Chondrocyte (in vitro differentiated cells): ENCODE data around the gene NEK2. TPM values are rescaled to one million over a fixed set of nuclear protein-coding genes. Genes with fewer than 3 reads are reported as not detected.

Experiments used
- DNase-seq: peaks from one replicate; pipeline ENCODE4 v3.0.0; 2021; ENCODE audit warnings: mixed read lengths, low spot score
- H3K27ac Mint-ChIP-seq: one replicate; pipeline ENCODE4 v1.8.0; 2021; ENCODE audit warnings: mild to moderate bottlenecking, moderate library complexity, mixed read lengths; ENCODE audit not compliant: unreplicated experiment
- H3K27me3 Mint-ChIP-seq: 2 replicates; pipeline ENCODE4 v1.8.0; 2021; ENCODE audit warnings: low read depth, mixed read lengths
- H3K36me3 Mint-ChIP-seq: 2 replicates; pipeline ENCODE4 v1.8.0; 2021; ENCODE audit warnings: low read depth, mixed read lengths
- H3K4me1 Mint-ChIP-seq: 2 replicates; pipeline ENCODE4 v1.8.0; 2021; ENCODE audit warnings: low read depth, mild to moderate bottlenecking, mixed read lengths
- H3K4me3 Mint-ChIP-seq: one replicate; pipeline ENCODE4 v1.8.0; 2021; ENCODE audit warnings: mild to moderate bottlenecking, moderate library complexity, mixed read lengths; ENCODE audit not compliant: unreplicated experiment
- H3K9me3 Mint-ChIP-seq: 2 replicates; pipeline ENCODE4 v1.8.0; 2021; ENCODE audit warnings: low read depth, mixed read lengths
- total RNA-seq: library from RNA; stranded (reverse); gene quantifications from 3 replicates; pipeline ENCODE4 v1.2.1, GENCODE V29; 2021
- TF ChIP-seq, protein P1 (sequence below): fragments of 200-600 bp; sonication (generic); IDR thresholded peaks from 2 replicates; pipeline ENCODE4 v1.5.0; 2021; ENCODE audit warnings: antibody characterized with exemption, mild to moderate bottlenecking, moderate library complexity

The NEK2 gene
- total RNA-seq, 1 donor from 2014 or later, result 3.2 TPM

DNA sequence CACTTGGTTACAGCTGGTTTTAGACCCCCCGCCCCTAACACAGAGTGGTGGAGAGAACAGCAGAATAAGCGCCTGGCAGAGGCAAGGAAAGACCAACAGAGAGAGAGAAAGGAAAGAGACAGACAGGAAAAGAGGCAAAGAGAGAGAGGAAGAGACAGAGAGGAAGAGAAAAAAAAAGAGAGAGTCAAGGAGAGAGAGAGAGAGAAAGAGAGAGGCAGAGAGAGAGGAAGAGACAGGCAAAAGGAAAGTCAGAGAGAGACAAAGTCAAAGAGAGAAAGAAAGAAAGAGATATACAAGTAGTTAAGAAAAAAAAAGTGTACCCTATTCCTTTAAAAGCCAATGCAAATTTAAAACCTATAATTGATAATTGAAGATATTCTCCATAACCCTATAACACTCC, 13.0 kb upstream of the NEK2 start:
- Mint-ChIP-seq H3K27ac (no peak overlapping the region), H3K4me1 (no peaks in the 10 kb centered on the region), H3K4me3 (no peak overlapping the region), H3K9me3 (no peaks in the 10 kb centered on the region), H3K36me3 (no peaks in the 10 kb centered on the region), H3K27me3 (peaks cover 12% of the 10 kb centered on the region)
- TF ChIP-seq, protein P1, sequence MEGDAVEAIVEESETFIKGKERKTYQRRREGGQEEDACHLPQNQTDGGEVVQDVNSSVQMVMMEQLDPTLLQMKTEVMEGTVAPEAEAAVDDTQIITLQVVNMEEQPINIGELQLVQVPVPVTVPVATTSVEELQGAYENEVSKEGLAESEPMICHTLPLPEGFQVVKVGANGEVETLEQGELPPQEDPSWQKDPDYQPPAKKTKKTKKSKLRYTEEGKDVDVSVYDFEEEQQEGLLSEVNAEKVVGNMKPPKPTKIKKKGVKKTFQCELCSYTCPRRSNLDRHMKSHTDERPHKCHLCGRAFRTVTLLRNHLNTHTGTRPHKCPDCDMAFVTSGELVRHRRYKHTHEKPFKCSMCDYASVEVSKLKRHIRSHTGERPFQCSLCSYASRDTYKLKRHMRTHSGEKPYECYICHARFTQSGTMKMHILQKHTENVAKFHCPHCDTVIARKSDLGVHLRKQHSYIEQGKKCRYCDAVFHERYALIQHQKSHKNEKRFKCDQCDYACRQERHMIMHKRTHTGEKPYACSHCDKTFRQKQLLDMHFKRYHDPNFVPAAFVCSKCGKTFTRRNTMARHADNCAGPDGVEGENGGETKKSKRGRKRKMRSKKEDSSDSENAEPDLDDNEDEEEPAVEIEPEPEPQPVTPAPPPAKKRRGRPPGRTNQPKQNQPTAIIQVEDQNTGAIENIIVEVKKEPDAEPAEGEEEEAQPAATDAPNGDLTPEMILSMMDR, result no peak
- DNase-seq, result no peak

DNA sequence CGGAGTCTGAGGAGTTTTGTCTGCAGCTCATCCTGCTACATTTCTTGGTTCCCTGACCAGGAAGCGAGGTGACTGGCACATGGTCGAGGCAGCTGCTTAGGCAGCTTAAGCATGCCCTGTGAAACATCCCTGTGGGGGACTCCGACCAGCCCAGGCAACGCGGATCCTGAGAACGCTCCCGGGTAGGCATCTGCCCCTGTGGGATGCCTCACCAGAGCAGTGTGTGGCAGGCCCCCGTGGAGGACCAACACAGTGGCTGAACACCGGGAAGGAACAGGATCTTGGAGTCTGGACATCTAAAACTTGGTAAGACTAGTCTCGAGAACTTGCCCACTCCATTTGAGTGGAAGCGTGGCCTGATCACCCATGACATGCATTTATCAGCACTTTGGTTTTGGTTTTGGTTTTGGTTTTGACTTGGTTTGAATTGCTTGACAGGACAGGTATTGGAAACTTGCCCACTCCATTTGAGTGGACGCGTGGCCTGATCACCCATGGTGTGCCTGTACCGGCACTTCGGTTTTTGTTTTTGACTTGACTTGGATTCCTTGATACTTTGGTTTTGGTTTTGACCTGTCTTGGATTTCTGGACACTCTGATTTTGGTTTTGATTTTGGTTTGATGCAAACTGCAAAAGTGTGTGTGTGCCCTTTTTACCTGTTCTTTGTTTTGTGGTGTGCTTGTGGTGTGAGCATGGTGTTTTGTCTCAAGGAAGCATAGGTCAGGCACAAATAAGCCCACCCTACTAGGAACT, 12.2 kb upstream of the NEK2 start:
- no peaks in the 10 kb centered on the region for H3K4me1 Mint-ChIP-seq
- no peak overlapping the region for H3K4me3 Mint-ChIP-seq
- no peak overlapping the region for H3K27ac Mint-ChIP-seq
- H3K36me3 Mint-ChIP-seq, result no peaks in the 10 kb centered on the region
- DNase-seq, result no peak
- no peaks in the 10 kb centered on the region for H3K9me3 Mint-ChIP-seq
- H3K27me3 Mint-ChIP-seq, result peaks cover 12% of the 10 kb centered on the region
- TF ChIP-seq, protein P1, result no peak

DNA sequence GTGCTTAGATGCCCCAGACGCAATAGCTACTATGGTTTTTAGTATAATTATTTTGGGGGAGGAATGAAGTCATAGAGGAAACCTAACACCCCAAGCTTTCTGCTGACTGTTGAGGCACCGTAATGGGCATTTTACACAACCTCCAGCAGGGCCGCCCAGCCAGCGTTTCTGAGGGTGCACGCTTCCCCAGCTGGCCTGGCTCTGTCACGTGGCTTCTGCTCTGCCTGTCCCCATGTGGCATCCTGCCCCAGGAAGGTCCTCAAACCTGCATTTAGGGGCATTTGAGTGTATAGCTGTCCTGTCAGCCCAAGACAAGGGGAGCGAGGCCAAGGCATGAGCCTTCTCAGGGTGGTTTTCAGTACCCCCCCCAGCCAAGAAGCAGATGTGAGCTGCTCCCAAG, 10.4 kb upstream of the NEK2 start:
- Mint-ChIP-seq H3K36me3 (no peaks in the 10 kb centered on the region), H3K27ac (no peak overlapping the region), H3K4me1 (peaks cover 4% of the 10 kb centered on the region), H3K4me3 (no peak overlapping the region), H3K9me3 (no peaks in the 10 kb centered on the region), H3K27me3 (peaks cover 12% of the 10 kb centered on the region)
- TF ChIP-seq, protein P1, result no peak
- DNase-seq, result no peak

DNA sequence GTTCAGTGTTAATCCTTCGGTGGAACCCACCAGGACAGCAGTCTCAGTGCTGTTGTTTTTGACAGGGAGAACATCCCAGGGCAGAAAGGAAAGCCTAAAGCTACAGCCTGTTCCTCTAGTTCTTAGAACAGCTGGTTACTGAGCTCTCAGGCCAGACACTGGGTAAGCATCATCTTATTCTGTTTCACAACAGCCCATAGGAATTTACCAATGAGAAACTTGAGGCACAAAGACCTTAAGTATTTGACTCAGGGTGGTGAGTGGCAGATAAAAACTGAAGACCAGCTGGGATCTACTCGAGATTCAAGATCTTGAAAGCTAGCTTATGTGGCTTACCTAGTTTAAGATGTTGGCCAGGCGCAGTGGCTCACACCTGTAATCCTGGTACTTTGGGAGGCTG, 9.4 kb upstream of the NEK2 start:
- H3K27me3 Mint-ChIP-seq, result peaks cover 12% of the 10 kb centered on the region
- no peak overlapping the region for H3K27ac Mint-ChIP-seq
- no peak for DNase-seq
- H3K36me3 Mint-ChIP-seq, result no peaks in the 10 kb centered on the region
- TF ChIP-seq, protein P1, result no peak
- H3K4me3 Mint-ChIP-seq, result no peak overlapping the region
- peaks cover 7% of the 10 kb centered on the region for H3K4me1 Mint-ChIP-seq
- no peaks in the 10 kb centered on the region for H3K9me3 Mint-ChIP-seq

DNA sequence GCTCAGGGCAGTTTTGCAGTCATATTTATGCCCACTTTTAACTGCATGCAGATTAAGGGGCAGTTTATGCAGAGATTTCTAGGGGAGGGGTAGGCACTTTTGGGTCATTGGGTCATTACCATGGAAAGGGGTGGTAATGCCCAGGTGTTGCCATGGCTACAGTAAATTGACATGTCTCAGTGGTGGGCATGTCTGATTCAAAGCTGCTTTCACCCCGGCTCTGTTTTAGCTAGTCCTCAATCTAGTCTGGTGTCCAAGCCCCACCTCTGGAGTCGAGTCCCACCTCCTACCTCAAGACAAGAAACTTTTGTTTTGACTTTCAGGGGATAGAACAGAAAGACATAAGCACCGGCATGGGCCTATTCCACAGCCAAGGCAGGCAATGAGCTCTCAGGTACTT, 8.9 kb upstream of the NEK2 start:
- Mint-ChIP-seq H3K9me3 (no peaks in the 10 kb centered on the region), H3K4me1 (peaks cover 7% of the 10 kb centered on the region), H3K27ac (no peak overlapping the region), H3K36me3 (no peaks in the 10 kb centered on the region), H3K27me3 (peaks cover 12% of the 10 kb centered on the region), H3K4me3 (no peak overlapping the region)
- DNase-seq, result no peak
- TF ChIP-seq, protein P1, result no peak
